A673 (cell line): ENCODE measurements around the gene NELL1. TPM values are rescaled to one million over a fixed set of nuclear protein-coding genes. Genes with fewer than 3 reads are reported as not detected.
A peak's percentile ranks its signal among the peaks of the same experiment; 100 is the strongest.

Experiments used
- BruUV-seq: library from RNA; stranded (reverse); fragments of 400-500 nt; replicated peaks from 2 replicates; lab custom pipeline; 2021; lab: Mats Ljungman, UMichigan
- CTCF ChIA-PET: fragments of 300-600 bp; sonication (Branson Sonifier 250); formaldehyde crosslinking; loops from one replicate; lab custom pipeline; 2022; ENCODE audit warnings: antibody characterized with exemption; lab: Charles Lee
- POLR2A ChIA-PET: fragments of 300-600 bp; sonication (Branson Sonifier 250); formaldehyde crosslinking; loops from one replicate; lab custom pipeline; 2022; ENCODE audit warnings: antibody characterized with exemption; ENCODE audit not compliant: low non-redundant PET; lab: Charles Lee
- DNase-seq: peaks from one replicate; pipeline ENCODE4 v3.0.0-alpha.2; 2015; ENCODE audit warnings: low spot score
- H3K27ac ChIP-seq: fragments of 200-600 bp; sonication (generic); 2 replicates; pipeline ENCODE4 v1.5.1; 2016; ENCODE audit warnings: mixed run types, low read depth, mild to moderate bottlenecking, mixed read lengths, antibody characterized with exemption, low read length; ENCODE audit not compliant: poor library complexity, severe bottlenecking
- H3K27me3 ChIP-seq: fragments of 200-600 bp; sonication (generic); replicated peaks from 2 replicates; pipeline ENCODE4 v1.6.1; 2017; ENCODE audit warnings: mixed run types, low read depth, mild to moderate bottlenecking, mixed read lengths, antibody characterized with exemption, low read length; ENCODE audit not compliant: insufficient read depth, poor library complexity
- H3K36me3 ChIP-seq: fragments of 200-600 bp; sonication (generic); 2 replicates; pipeline ENCODE4 v1.6.1; 2016; ENCODE audit warnings: mixed run types, mild to moderate bottlenecking, mixed read lengths, antibody characterized with exemption, low read length; ENCODE audit not compliant: insufficient read depth, poor library complexity, severe bottlenecking
- H3K4me1 ChIP-seq: fragments of 200-600 bp; sonication (generic); 2 replicates; pipeline ENCODE4 v1.6.1; 2017; ENCODE audit warnings: mixed run types, mild to moderate bottlenecking, mixed read lengths, antibody characterized with exemption, low read length; ENCODE audit not compliant: insufficient read depth, poor library complexity, severe bottlenecking
- H3K4me3 ChIP-seq: fragments of 200-600 bp; sonication (generic); 2 replicates; pipeline ENCODE4 v1.5.1; 2016; ENCODE audit warnings: low read depth, mixed run types, mild to moderate bottlenecking, mixed read lengths, low read length; ENCODE audit not compliant: poor library complexity, severe bottlenecking
- H3K9me3 ChIP-seq: fragments of 200-600 bp; sonication (generic); 2 replicates; pipeline ENCODE4 v1.6.1; 2016; ENCODE audit warnings: mixed run types, low read depth, mild to moderate bottlenecking, mixed read lengths, antibody characterized with exemption, low read length; ENCODE audit not compliant: poor library complexity, severe bottlenecking
- EZH2 ChIP-seq: fragments of 200-600 bp; sonication (generic); IDR thresholded peaks from 2 replicates; pipeline ENCODE4 v1.6.1; 2017; ENCODE audit warnings: borderline replicate concordance, low read depth, mild to moderate bottlenecking, mixed read lengths, antibody characterized with exemption, low read length; ENCODE audit not compliant: poor library complexity, severe bottlenecking
- intact Hi-C: fragments of 100-400 bp; cut with micrococcal nuclease; formaldehyde crosslinking; loops from one replicate; pipeline ENCODE4 v1.10.0; 2022; ENCODE audit not compliant: unreplicated experiment
- total RNA-seq: library from RNA; stranded (reverse); gene quantifications from 2 replicates; pipeline ENCODE4 v1.2.3, GENCODE V29; 2021
- TF ChIP-seq, protein P1 (sequence below): fragments of 300-800, 200-600 bp; sonication (generic); conservative IDR thresholded peaks from 2 replicates; pipeline ENCODE4 v1.5.1; 2017; ENCODE audit warnings: low read depth, mild to moderate bottlenecking, antibody characterized with exemption, low read length, moderate library complexity, mixed read lengths

Gene NELL1
- total RNA-seq, 1 experiment from 2014 or later, result 0.32 TPM

DNA sequence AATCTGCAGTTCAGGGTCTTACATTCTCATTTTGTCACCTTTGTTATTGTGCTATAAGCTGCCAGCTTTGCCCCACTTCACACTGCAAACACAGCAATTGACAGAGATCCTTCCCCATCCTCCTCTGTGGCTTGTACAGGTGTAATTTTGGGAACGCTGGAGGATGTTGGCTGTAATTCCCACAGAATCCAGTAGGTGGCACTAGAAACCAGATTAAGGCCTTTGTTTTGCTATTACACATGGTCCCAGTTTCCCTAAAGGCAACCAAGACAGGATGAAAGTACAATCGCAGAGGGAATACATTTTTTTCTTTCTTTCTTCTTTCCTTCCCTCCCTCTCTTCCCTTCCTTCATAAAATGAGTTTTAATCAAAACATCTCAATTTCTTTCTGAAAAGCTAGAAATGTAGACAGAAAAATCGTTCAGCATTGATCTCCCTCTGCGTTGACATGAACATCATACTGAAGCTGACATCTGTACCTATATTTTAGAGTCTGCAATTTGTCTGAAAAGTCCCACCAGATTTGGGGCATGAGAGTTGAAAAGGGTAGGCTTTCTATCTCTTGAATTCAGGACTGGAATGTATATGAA is 21.3 kb upstream of the NELL1 start:
- CTCF ChIA-PET, result interaction anchor here (0.6 kb wide), 1 partner anchor 856 kb away, joined by 3 read pairs; no protein-coding TSS in a partner anchor
- POLR2A ChIA-PET, result no interaction called here
- Histone ChIP-seq H3K27me3 (no peaks in the 10 kb centered on the region), H3K4me3 (no peak overlapping the region), H3K9me3 (no peaks in the 10 kb centered on the region), H3K4me1 (no peaks in the 10 kb centered on the region), H3K27ac (no peak overlapping the region), H3K36me3 (no peaks in the 10 kb centered on the region)
- TF ChIP-seq, protein P1, sequence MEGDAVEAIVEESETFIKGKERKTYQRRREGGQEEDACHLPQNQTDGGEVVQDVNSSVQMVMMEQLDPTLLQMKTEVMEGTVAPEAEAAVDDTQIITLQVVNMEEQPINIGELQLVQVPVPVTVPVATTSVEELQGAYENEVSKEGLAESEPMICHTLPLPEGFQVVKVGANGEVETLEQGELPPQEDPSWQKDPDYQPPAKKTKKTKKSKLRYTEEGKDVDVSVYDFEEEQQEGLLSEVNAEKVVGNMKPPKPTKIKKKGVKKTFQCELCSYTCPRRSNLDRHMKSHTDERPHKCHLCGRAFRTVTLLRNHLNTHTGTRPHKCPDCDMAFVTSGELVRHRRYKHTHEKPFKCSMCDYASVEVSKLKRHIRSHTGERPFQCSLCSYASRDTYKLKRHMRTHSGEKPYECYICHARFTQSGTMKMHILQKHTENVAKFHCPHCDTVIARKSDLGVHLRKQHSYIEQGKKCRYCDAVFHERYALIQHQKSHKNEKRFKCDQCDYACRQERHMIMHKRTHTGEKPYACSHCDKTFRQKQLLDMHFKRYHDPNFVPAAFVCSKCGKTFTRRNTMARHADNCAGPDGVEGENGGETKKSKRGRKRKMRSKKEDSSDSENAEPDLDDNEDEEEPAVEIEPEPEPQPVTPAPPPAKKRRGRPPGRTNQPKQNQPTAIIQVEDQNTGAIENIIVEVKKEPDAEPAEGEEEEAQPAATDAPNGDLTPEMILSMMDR, result peak; percentile 77
- TF ChIP-seq EZH2, result no peak
- BruUV-seq, result no TSS peak
- DNase-seq, result peak; percentile 55
- intact Hi-C loops, result loop anchor here (5.0 to 10.0 kb wide), 3 partner anchors 224 to 1487 kb away; no protein-coding TSS in a partner anchor

DNA sequence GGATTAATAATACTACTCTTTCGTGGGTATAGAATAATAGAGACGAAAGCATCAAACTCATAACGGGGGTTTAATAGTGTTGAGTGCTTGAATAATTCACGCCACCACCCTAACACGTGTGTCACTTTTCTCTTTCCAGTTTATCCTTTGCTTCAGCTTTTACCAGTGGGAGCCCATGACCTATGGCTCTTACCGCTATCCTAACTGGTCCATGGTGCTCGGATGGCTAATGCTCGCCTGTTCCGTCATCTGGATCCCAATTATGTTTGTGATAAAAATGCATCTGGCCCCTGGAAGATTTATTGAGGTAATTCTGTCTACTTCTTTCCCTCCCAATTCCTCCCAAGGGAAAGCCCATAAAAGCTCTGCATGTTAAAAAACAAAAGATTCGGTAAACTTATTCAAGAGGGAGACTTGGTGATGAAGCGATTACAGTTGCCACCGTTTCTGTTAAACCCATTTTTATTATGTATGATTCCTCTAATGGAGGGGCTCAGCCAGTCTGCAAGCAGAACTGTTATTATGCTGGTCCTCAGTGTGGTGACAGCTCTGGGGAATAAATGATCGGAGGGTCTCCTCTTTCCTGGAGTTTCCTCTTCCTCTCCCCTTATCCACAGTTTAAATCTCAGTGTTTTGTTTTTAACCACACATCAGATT is 17.1 kb upstream of the NELL1 start:
- peak; percentile 29 for DNase-seq
- no peak overlapping the region for H3K27ac ChIP-seq
- H3K9me3 ChIP-seq, result no peaks in the 10 kb centered on the region
- H3K36me3 ChIP-seq, result no peaks in the 10 kb centered on the region
- TF ChIP-seq, protein P1, result no peak
- TF ChIP-seq EZH2, result no peak
- H3K4me3 ChIP-seq, result no peak overlapping the region
- no peaks in the 10 kb centered on the region for H3K27me3 ChIP-seq
- H3K4me1 ChIP-seq, result no peaks in the 10 kb centered on the region
- ChIA-PET POLR2A (no interaction called here), CTCF (no interaction called here)
- intact Hi-C loops, result no loop called here
- BruUV-seq, result no TSS peak

DNA sequence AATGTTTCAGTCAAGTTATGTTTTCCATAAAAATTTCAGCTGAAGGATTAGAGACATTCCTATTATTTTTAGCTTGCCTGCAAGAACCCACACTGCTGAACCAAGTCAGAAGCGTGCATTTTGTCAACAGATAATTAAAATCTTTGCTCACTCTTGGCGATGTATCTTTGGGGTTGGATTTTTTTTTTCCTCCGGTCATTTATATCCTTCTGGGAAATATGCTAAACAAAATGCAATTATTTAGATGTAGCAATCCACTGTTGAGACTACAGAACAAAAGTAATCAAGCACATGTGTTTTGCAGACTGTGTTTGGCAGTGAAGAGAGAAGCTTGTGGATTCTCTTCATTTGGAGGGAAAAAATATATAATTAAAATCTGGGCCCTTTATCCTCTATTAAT is 15.3 kb upstream of the NELL1 start:
- ChIA-PET CTCF (no interaction called here), POLR2A (no interaction called here)
- intact Hi-C loops, result no loop called here
- H3K27me3 ChIP-seq, result no peaks in the 10 kb centered on the region
- H3K27ac ChIP-seq, result no peak overlapping the region
- no TSS peak for BruUV-seq
- TF ChIP-seq EZH2, result no peak
- TF ChIP-seq, protein P1, result no peak
- no peaks in the 10 kb centered on the region for H3K4me1 ChIP-seq
- H3K36me3 ChIP-seq, result no peaks in the 10 kb centered on the region
- no peak for DNase-seq
- H3K9me3 ChIP-seq, result no peaks in the 10 kb centered on the region
- no peak overlapping the region for H3K4me3 ChIP-seq
